OCI-LY7 (cell line): Measurements from ENCODE around the gene LLGL1. TPM values are rescaled to one million over a fixed set of nuclear protein-coding genes. Genes with fewer than 3 reads are reported as not detected.

Source experiments
- BruUV-seq: library from RNA; stranded (reverse); fragments of 400-500 nt; replicated peaks from 2 replicates; lab custom pipeline; 2021; lab: Mats Ljungman, UMichigan
- CTCF ChIA-PET: fragments of 300-600 bp; sonication (Branson Sonifier 250); formaldehyde crosslinking; loops from one replicate; lab custom pipeline; 2022; ENCODE audit warnings: antibody characterized with exemption; ENCODE audit not compliant: unreplicated experiment; lab: Charles Lee
- POLR2A ChIA-PET: fragments of 300-600 bp; sonication (Branson Sonifier 250); formaldehyde crosslinking; loops from one replicate; lab custom pipeline; 2022; ENCODE audit warnings: antibody characterized with exemption; lab: Charles Lee
- DNase-seq: peaks from one replicate; pipeline ENCODE4 v3.0.0-alpha.2; 2015; ENCODE audit warnings: low spot score
- H2AFZ ChIP-seq: fragments of 200-600 bp; sonication (generic), shearing (Covaris generic); 2 replicates; pipeline ENCODE4 v1.6.1; 2014; ENCODE audit warnings: mild to moderate bottlenecking, antibody characterized with exemption, low read length, moderate library complexity
- H3K27ac ChIP-seq: fragments of 200-600 bp; sonication (generic); 2 replicates; pipeline ENCODE4 v1.5.1; 2014; ENCODE audit warnings: mixed run types, low read depth, mild to moderate bottlenecking, moderate library complexity, low read length, inconsistent platforms; ENCODE audit not compliant: poor library complexity, severe bottlenecking
- H3K36me3 ChIP-seq: fragments of 200-600 bp; sonication (generic); 2 replicates; pipeline ENCODE4 v1.6.1; 2014; ENCODE audit warnings: mild to moderate bottlenecking, antibody characterized with exemption, low read length, moderate library complexity, mixed read lengths; ENCODE audit not compliant: insufficient read depth
- H3K4me1 ChIP-seq: fragments of 200-600 bp; sonication (generic); 2 replicates; pipeline ENCODE4 v1.5.1; 2014; ENCODE audit warnings: mild to moderate bottlenecking, low read length; ENCODE audit not compliant: insufficient read depth, poor library complexity, severe bottlenecking
- H3K4me2 ChIP-seq: fragments of 200-600 bp; sonication (generic); 2 replicates; pipeline ENCODE4 v1.6.1; 2014; ENCODE audit warnings: mild to moderate bottlenecking, low read length
- H3K4me3 ChIP-seq: fragments of 200-600 bp; sonication (generic); 2 replicates; pipeline ENCODE4 v1.5.1; 2014; ENCODE audit warnings: mild to moderate bottlenecking, low read depth, low read length; ENCODE audit not compliant: poor library complexity, severe bottlenecking
- H3K79me2 ChIP-seq: fragments of 200-600 bp; sonication (generic); 2 replicates; pipeline ENCODE4 v1.6.1; 2016; ENCODE audit warnings: low read depth, mild to moderate bottlenecking, low read length, moderate library complexity, mixed read lengths; ENCODE audit not compliant: insufficient read depth
- H3K9me2 ChIP-seq: fragments of 200-600 bp; sonication (generic); 2 replicates; pipeline ENCODE4 v1.6.1; 2016; ENCODE audit warnings: mild to moderate bottlenecking, low read length, mixed read lengths; ENCODE audit not compliant: insufficient read depth
- H3K9me3 ChIP-seq: fragments of 200-600 bp; sonication (generic); 2 replicates; pipeline ENCODE4 v1.6.1; 2014; ENCODE audit warnings: mild to moderate bottlenecking, mixed run types, low read length, mixed read lengths
- H4K20me1 ChIP-seq: fragments of 200-600 bp; sonication (generic); 2 replicates; pipeline ENCODE4 v1.6.1; 2014; ENCODE audit warnings: mild to moderate bottlenecking, antibody characterized with exemption, low read length, moderate library complexity, mixed read lengths; ENCODE audit not compliant: insufficient read depth
- EZH2phosphoT487 ChIP-seq: fragments of 200-600 bp; sonication (generic); IDR thresholded peaks from 2 replicates; pipeline ENCODE4 v1.6.1; 2018; ENCODE audit warnings: low read depth, borderline replicate concordance, mild to moderate bottlenecking, mixed run types, antibody characterized with exemption, low read length, moderate library complexity, mixed read lengths
- intact Hi-C: fragments of 100-400 bp; cut with micrococcal nuclease; formaldehyde crosslinking; loops from one replicate; pipeline ENCODE4 v1.10.0; 2022; ENCODE audit not compliant: unreplicated experiment
- total RNA-seq, 2 experiments: library from RNA; depleted of rRNA in 1 of 2; stranded (reverse); fragments of >200 nt in 1 of 2; shearing (Covaris generic) in 1 of 2; gene quantifications; 2 replicates each; pipeline ENCODE4 v1.2.3, GENCODE V29; 2014 to 2022
- TF ChIP-seq, protein P1 (sequence below): fragments of 200-600 bp; sonication (generic); conservative IDR thresholded peaks from 2 replicates; pipeline ENCODE4 v1.5.1; 2014; ENCODE audit warnings: mild to moderate bottlenecking, antibody characterized with exemption, low read length, moderate library complexity, mixed read lengths

Gene LLGL1
- total RNA-seq, 2 experiments from 2014 or later, result 14.1 to 19.9 TPM

DNA sequence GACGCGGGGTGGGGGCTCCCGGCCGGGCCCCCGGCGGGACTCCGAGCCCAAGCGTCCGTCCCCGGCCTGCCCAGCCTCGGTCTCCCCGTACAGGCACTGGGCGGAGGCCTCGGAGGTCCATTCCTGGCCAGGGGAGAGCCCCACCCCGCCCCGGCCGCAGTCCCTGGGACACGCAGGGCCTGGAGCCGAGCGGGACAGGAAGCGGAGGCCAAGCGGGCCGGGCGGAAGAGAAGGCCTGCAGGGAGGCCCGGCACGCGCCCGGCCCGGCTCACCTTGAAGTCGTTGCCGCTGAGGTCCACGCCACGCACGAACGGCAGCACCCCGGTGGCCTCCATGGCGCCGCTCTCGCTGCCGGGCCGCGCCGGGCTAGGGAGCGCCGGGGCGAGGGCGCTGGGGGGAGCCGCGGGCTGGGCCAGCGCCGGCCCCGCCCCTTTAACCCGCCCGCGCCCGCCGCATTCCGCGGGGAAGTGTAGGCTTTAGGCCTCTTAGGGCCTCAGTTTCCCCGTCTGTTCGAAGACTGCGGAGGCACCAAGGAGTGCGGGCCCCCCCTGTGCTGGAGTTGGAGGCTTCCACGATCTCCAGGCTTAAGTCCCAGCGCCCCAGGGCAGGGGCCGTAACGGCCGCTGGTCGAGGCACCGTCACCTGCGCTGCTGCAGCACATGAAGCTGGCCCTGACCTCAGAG lies 33.1 kb downstream of the LLGL1 start, which contains the start of gene FLII:
Gene FLII, minus strand, starts transcription at position 383 of the 683 bp plus-strand sequence. Its CDS starts 48 bp downstream, at position 335.
- Histone ChIP-seq H3K36me3 (peaks cover 28% of the 10 kb centered on the region), H3K9me2 (no peaks in the 10 kb centered on the region), H3K79me2 (peaks cover 15% of the 10 kb centered on the region; the same call in 1 of the 2 replicates), H3K27ac (peak within 1 kb of the TSS; percentile 49), H3K4me2 (peak within 1 kb of the TSS; percentile 98), H4K20me1 (no peaks in the 10 kb centered on the region), H3K4me1 (peaks cover 33% of the 10 kb centered on the region), H2AFZ (peak within 1 kb of the TSS; percentile 96), H3K4me3 (peak within 1 kb of the TSS; percentile 89), H3K9me3 (no peaks in the 10 kb centered on the region)
- TF ChIP-seq EZH2phosphoT487, result no peak
- TF ChIP-seq, protein P1, sequence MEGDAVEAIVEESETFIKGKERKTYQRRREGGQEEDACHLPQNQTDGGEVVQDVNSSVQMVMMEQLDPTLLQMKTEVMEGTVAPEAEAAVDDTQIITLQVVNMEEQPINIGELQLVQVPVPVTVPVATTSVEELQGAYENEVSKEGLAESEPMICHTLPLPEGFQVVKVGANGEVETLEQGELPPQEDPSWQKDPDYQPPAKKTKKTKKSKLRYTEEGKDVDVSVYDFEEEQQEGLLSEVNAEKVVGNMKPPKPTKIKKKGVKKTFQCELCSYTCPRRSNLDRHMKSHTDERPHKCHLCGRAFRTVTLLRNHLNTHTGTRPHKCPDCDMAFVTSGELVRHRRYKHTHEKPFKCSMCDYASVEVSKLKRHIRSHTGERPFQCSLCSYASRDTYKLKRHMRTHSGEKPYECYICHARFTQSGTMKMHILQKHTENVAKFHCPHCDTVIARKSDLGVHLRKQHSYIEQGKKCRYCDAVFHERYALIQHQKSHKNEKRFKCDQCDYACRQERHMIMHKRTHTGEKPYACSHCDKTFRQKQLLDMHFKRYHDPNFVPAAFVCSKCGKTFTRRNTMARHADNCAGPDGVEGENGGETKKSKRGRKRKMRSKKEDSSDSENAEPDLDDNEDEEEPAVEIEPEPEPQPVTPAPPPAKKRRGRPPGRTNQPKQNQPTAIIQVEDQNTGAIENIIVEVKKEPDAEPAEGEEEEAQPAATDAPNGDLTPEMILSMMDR, result no peak
- BruUV-seq, result no TSS peak
- ChIA-PET POLR2A (interaction anchor here (0.8 kb wide), 1 partner anchor 10 kb away, joined by 3 read pairs; no protein-coding TSS in a partner anchor), CTCF (no interaction called here)
- DNase-seq, result peak; percentile 60
- intact Hi-C loops, result loop anchor here (2.0 to 5.0 kb wide), 2 partner anchors 74 to 104 kb away; partner anchors contain the start of gene SHMT1

DNA sequence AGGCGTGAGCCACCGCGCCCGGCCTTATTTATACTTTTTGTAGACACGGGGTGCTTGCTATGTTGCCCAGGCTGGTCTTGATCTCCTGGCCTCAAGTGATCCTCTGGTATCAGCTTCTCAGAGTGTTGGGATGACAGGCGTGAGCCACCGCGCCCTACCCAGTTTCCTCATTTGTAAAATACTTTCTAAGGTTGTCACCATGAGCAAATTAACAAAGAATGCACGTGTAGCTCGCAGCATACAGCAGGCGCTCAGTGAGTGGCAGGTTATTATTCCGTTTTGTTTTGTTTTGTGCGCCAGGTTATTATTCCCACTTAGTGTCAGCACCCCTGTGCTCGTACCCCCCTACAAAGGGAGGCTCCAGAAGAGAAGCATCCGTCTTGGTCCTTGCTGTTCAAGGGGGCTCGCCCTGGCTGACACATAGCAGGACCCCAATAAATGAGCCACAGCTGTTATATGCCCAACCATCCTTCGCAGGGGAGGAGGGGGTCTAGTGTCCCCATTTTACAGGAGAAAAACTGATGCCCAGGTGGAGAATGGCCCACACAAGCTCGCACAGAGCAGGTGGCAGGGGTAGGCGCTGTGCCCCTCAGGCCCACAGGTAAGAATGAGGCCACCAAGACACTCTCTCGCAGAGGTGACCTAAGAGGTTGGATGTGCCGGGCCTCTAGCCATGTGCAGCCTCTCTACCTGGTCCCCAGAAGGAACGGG lies 34.3 kb downstream of the LLGL1 start:
- H3K36me3 ChIP-seq, result peaks cover 17% of the 10 kb centered on the region
- H2AFZ ChIP-seq, result peak overlapping the region; percentile 82; the same call in 1 of the 2 replicates
- H4K20me1 ChIP-seq, result no peaks in the 10 kb centered on the region
- POLR2A ChIA-PET, result interaction anchor here (0.6 to 1.0 kb wide), 2 partner anchors 35 to 80 kb away, joined by 3 to 5 read pairs; no protein-coding TSS in a partner anchor
- H3K9me2 ChIP-seq, result no peaks in the 10 kb centered on the region
- H3K9me3 ChIP-seq, result no peaks in the 10 kb centered on the region
- no TSS peak for BruUV-seq
- TF ChIP-seq, protein P1, result no peak
- TF ChIP-seq EZH2phosphoT487, result no peak
- H3K27ac ChIP-seq, result peak overlapping the region; percentile 14
- peak overlapping the region; percentile 98 for H3K4me2 ChIP-seq
- no peak for DNase-seq
- peaks cover 33% of the 10 kb centered on the region for H3K4me1 ChIP-seq
- intact Hi-C loops, result loop anchor here (2.0 to 5.0 kb wide), 3 partner anchors 55 to 103 kb away; partner anchors contain the start of genes SHMT1, SMCR8 and TOP3A
- H3K79me2 ChIP-seq, result peaks cover 15% of the 10 kb centered on the region; the same call in 1 of the 2 replicates
- peak overlapping the region; percentile 80 for H3K4me3 ChIP-seq
- CTCF ChIA-PET, result interaction anchor here (0.6 to 1.0 kb wide), 3 partner anchors 9 to 599 kb away, joined by 3 read pairs; no protein-coding TSS in a partner anchor
